K562 (cell line): ENCODE results near the gene ALK.

Source experiments
- BCL6 ChIP-seq: fragments of 250-450 bp; sonication (Bioruptor Pico); IDR thresholded peaks from 2 replicates; pipeline ENCODE4 v1.4.0; 2020
- CAMTA2 ChIP-seq: fragments of 250-450 bp; sonication (Bioruptor Pico); conservative IDR thresholded peaks from 2 replicates; pipeline ENCODE4 v1.5.1; 2022
- JUNB ChIP-seq: fragments of 450-650 bp; formaldehyde crosslinking; conservative IDR thresholded peaks from 2 replicates; pipeline ENCODE4 v1.4.0; 2020; ENCODE audit warnings: mild to moderate bottlenecking
- NCOR1 ChIP-seq: fragments of 450-650 bp; IDR thresholded peaks from 2 replicates; pipeline ENCODE4 v1.6.1; 2016; ENCODE audit warnings: mild to moderate bottlenecking, moderate library complexity
- POLR2AphosphoS5 ChIP-seq: IDR thresholded peaks from 2 replicates; pipeline ENCODE4 v1.6.1; 2011; ENCODE audit warnings: mild to moderate bottlenecking, low read depth, low read length, moderate library complexity; ENCODE audit not compliant: control insufficient read depth, insufficient read depth
- SREBF1 ChIP-seq: fragments of 150-350 bp; IDR thresholded peaks from 2 replicates; pipeline ENCODE4 v1.6.1; 2014; ENCODE audit warnings: antibody characterized with exemption, low read depth, low read length, borderline replicate concordance
- ZNF121 ChIP-seq: sonication (generic); formaldehyde crosslinking; conservative IDR thresholded peaks from 2 replicates; pipeline ENCODE4 v1.8.0; 2022; ENCODE audit warnings: missing genetic modification reagents
- TF ChIP-seq, protein P1 (sequence below): sonication (generic); formaldehyde crosslinking; IDR thresholded peaks from 2 replicates; pipeline ENCODE4 v1.8.1; 2023; ENCODE audit warnings: mild to moderate bottlenecking, missing genetic modification reagents
- TF ChIP-seq, protein P2 (sequence below): sonication (generic); formaldehyde crosslinking; IDR thresholded peaks from 2 replicates; pipeline ENCODE4 v1.5.0; 2020; ENCODE audit warnings: missing genetic modification reagents
- TF ChIP-seq, protein P3 (sequence below), 3 experiments: IDR thresholded peaks in 2 of 3; conservative IDR thresholded peaks in 1 of 3; 2 replicates each; pipeline ENCODE4 v1.5.1; 2011 to 2012; ENCODE audit warnings: low read length in 3 of 3, mild to moderate bottlenecking in 3 of 3, control low read depth in 2 of 3, improper control_type of control experiment in 1 of 3, inconsistent platforms in 1 of 3, low read depth in 1 of 3, mixed read lengths in 1 of 3, moderate library complexity in 1 of 3; ENCODE audit not compliant: insufficient read depth in 2 of 3
- TF ChIP-seq, protein P4 (sequence below), 2 experiments: fragments of 450-650 bp in 1 of 2; sonication (generic) in 1 of 2; formaldehyde crosslinking in 1 of 2; IDR thresholded peaks; 2 replicates each; pipeline versions ENCODE4 v1.7.1 to v1.9.0; 2016 to 2022; ENCODE audit warnings: inconsistent platforms in 1 of 2, mild to moderate bottlenecking in 1 of 2, missing genetic modification reagents in 1 of 2

DNA sequence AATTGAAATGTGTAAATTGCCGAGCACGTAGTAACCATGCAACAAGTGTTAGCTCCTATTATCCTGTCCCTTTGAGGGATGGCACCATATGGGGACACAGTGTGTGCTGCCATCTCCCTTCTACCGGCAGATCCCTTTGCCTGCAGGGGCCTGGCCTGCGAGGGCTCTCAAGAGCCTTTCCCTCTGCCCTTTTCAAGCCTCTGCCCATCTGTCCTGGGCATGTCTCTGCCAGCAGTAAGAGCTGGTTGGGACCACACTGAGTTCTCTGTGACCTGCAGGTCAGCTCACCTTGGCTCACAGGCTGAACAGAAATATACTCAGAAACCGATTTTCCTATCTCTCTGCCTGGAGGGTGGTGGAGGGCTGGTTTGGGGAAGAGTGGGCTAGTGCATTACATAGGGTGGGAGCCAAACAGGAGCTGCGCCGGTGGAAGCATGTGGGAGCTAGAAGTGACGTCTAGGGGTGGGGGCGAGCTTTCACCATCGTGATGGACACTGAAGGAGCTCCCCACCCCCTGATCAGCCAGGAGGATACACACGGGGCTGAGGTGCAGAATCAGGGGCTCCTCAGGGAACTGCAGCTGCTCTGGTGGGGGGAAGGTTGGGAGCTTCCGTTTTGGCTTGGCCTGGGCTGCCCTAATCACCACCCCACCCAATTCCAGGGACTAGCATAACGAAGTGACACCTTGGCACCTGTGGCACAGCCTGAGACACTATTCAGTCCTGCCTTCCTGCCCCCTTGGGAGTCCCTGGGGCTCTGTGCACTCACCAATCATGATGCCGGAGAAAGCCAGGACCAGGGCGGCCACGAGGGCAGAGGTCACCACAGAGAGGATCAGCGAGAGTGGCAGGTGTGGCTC, 696.5 kb downstream of the ALK start:
- TF ChIP-seq, protein P1, sequence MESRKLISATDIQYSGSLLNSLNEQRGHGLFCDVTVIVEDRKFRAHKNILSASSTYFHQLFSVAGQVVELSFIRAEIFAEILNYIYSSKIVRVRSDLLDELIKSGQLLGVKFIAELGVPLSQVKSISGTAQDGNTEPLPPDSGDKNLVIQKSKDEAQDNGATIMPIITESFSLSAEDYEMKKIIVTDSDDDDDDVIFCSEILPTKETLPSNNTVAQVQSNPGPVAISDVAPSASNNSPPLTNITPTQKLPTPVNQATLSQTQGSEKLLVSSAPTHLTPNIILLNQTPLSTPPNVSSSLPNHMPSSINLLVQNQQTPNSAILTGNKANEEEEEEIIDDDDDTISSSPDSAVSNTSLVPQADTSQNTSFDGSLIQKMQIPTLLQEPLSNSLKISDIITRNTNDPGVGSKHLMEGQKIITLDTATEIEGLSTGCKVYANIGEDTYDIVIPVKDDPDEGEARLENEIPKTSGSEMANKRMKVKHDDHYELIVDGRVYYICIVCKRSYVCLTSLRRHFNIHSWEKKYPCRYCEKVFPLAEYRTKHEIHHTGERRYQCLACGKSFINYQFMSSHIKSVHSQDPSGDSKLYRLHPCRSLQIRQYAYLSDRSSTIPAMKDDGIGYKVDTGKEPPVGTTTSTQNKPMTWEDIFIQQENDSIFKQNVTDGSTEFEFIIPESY (CRISPR knock-in tag), result no peak
- TF ChIP-seq CAMTA2 (CRISPR knock-in tag) (no peak), ZNF121 (CRISPR knock-in tag) (no peak), JUNB (CRISPR knock-in tag) (no peak), SREBF1 (no peak), BCL6 (CRISPR knock-in tag) (no peak), POLR2AphosphoS5 (no peak), NCOR1 (no peak)
- TF ChIP-seq, protein P2, sequence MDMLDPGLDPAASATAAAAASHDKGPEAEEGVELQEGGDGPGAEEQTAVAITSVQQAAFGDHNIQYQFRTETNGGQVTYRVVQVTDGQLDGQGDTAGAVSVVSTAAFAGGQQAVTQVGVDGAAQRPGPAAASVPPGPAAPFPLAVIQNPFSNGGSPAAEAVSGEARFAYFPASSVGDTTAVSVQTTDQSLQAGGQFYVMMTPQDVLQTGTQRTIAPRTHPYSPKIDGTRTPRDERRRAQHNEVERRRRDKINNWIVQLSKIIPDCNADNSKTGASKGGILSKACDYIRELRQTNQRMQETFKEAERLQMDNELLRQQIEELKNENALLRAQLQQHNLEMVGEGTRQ (CRISPR knock-in tag), result no peak
- TF ChIP-seq, protein P3, sequence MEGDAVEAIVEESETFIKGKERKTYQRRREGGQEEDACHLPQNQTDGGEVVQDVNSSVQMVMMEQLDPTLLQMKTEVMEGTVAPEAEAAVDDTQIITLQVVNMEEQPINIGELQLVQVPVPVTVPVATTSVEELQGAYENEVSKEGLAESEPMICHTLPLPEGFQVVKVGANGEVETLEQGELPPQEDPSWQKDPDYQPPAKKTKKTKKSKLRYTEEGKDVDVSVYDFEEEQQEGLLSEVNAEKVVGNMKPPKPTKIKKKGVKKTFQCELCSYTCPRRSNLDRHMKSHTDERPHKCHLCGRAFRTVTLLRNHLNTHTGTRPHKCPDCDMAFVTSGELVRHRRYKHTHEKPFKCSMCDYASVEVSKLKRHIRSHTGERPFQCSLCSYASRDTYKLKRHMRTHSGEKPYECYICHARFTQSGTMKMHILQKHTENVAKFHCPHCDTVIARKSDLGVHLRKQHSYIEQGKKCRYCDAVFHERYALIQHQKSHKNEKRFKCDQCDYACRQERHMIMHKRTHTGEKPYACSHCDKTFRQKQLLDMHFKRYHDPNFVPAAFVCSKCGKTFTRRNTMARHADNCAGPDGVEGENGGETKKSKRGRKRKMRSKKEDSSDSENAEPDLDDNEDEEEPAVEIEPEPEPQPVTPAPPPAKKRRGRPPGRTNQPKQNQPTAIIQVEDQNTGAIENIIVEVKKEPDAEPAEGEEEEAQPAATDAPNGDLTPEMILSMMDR (IDR thresholded peaks at IDR 0.05 in 2 of 3, conservative IDR thresholded peaks at IDR 0.05 in 1 of 3; ENCODE audit: insufficient read depth in 2 of 3, low read depth in 1 of 3, low read length in 3 of 3), result no peak
- TF ChIP-seq, protein P4, sequence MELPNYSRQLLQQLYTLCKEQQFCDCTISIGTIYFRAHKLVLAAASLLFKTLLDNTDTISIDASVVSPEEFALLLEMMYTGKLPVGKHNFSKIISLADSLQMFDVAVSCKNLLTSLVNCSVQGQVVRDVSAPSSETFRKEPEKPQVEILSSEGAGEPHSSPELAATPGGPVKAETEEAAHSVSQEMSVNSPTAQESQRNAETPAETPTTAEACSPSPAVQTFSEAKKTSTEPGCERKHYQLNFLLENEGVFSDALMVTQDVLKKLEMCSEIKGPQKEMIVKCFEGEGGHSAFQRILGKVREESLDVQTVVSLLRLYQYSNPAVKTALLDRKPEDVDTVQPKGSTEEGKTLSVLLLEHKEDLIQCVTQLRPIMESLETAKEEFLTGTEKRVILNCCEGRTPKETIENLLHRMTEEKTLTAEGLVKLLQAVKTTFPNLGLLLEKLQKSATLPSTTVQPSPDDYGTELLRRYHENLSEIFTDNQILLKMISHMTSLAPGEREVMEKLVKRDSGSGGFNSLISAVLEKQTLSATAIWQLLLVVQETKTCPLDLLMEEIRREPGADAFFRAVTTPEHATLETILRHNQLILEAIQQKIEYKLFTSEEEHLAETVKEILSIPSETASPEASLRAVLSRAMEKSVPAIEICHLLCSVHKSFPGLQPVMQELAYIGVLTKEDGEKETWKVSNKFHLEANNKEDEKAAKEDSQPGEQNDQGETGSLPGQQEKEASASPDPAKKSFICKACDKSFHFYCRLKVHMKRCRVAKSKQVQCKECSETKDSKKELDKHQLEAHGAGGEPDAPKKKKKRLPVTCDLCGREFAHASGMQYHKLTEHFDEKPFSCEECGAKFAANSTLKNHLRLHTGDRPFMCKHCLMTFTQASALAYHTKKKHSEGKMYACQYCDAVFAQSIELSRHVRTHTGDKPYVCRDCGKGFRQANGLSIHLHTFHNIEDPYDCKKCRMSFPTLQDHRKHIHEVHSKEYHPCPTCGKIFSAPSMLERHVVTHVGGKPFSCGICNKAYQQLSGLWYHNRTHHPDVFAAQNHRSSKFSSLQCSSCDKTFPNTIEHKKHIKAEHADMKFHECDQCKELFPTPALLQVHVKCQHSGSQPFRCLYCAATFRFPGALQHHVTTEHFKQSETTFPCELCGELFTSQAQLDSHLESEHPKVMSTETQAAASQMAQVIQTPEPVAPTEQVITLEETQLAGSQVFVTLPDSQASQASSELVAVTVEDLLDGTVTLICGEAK (IDR thresholded peaks at IDR 0.05), result no peak
- TF ChIP-seq, protein P4 (CRISPR knock-in tag; IDR thresholded peaks at IDR 0.05), result no peak
